ENCODE measurements around the gene NDEL1.

NDEL1 gene

DNA sequence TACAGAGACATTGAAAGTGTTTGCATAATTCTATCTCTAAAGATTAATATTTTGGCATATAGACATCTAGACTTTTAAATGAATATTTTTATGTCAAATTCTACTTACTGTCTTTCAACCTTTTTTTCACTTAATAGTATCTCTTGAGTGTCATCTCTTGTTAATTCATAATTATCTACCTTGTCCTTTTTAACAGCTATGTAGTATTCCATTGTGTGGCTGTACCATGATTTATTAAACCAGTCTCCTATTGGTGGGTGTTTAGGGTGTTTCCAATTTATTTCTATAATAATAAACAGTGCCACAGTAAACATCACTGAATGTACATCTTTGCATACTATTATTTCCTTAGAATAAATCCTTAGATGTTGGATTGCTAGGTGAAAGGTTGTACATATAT is 21.7 kb upstream of the NDEL1 start:
- H3K36me3 ChIP-seq (ENCODE audit: control insufficient read depth in 1 of 2, insufficient read depth in 2 of 2, low read length in 2 of 2): no peaks in the 10 kb centered on the region
- no peak overlapping the region for H3K9ac ChIP-seq (ENCODE audit: low read depth in 1 of 2, low read length in 2 of 2)
- H3K4me1 ChIP-seq (ENCODE audit: control insufficient read depth in 1 of 2, insufficient read depth in 2 of 2, low read length in 2 of 2): peaks cover 5 to 25% of the 10 kb centered on the region in 2 donors
- H3K4me3 ChIP-seq (ENCODE audit: low read depth in 1 of 2, low read length in 2 of 2): no peak overlapping the region
- H3K9me3 ChIP-seq (ENCODE audit: control insufficient read depth in 1 of 2, low read length in 2 of 2): no peaks in the 10 kb centered on the region
- no peaks in the 10 kb centered on the region for H3K27me3 ChIP-seq (ENCODE audit: control insufficient read depth in 1 of 2, insufficient read depth in 2 of 2, low read length in 2 of 2)
- H3K27ac ChIP-seq (ENCODE audit: low read depth, low read length): no peak overlapping the region

DNA sequence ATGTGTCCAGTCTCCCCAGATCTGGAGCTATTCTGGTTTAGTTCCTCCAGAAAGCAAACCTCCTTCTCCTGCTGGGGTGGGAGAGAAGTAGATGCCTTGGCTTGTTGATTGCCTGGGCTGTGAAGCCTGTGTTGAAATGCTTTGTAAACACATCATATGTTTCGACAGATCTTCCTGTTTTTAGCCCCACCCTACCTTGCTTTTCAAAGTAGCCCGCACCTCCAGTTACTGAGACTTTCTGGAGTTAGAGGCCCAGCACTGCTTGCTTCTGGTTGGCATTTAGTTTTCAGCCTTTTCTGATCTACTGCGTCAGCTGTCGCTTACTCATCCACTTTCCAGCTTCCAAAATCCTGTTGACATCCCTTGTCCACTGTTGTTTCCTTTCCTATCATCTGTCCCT is 17.9 kb upstream of the NDEL1 start:
- H3K27me3 ChIP-seq (ENCODE audit: control insufficient read depth in 1 of 2, insufficient read depth in 2 of 2, low read length in 2 of 2): no peaks in the 10 kb centered on the region
- H3K9ac ChIP-seq (ENCODE audit: low read depth in 1 of 2, low read length in 2 of 2): no peak overlapping the region
- no peaks in the 10 kb centered on the region for H3K9me3 ChIP-seq (ENCODE audit: control insufficient read depth in 1 of 2, low read length in 2 of 2)
- no peak overlapping the region for H3K4me3 ChIP-seq (ENCODE audit: low read depth in 1 of 2, low read length in 2 of 2)
- H3K4me1 ChIP-seq (ENCODE audit: control insufficient read depth in 1 of 2, insufficient read depth in 2 of 2, low read length in 2 of 2): peaks cover 17 to 22% of the 10 kb centered on the region in 2 donors
- H3K27ac ChIP-seq (ENCODE audit: low read depth, low read length): no peak overlapping the region
- no peaks in the 10 kb centered on the region for H3K36me3 ChIP-seq (ENCODE audit: control insufficient read depth in 1 of 2, insufficient read depth in 2 of 2, low read length in 2 of 2)

DNA sequence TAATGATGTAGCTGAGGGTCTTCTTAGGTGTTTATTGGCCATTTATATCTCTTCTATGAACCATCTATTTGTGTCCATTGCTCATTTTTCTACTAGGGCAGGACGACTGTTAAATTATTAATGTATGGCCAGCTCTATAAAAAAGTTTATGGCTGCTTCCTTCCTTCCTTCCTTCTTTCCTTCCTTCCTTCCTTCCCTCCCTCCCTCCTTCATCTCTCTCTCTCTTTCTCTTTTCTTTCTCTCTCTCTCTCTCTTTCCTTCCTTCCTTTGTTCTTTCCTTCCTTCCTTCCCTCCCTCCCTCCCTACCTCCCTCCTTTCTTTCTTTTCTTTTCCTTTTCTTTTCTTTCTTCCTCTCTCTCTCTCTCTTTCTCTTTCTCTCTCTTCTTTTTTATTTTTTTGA is 17.2 kb upstream of the NDEL1 start:
- H3K4me3 ChIP-seq (ENCODE audit: low read depth in 1 of 2, low read length in 2 of 2): no peak overlapping the region
- H3K9me3 ChIP-seq (ENCODE audit: control insufficient read depth in 1 of 2, low read length in 2 of 2): no peaks in the 10 kb centered on the region
- peaks cover 17 to 19% of the 10 kb centered on the region in 2 donors for H3K4me1 ChIP-seq (ENCODE audit: control insufficient read depth in 1 of 2, insufficient read depth in 2 of 2, low read length in 2 of 2)
- H3K27ac ChIP-seq (ENCODE audit: low read depth, low read length): no peak overlapping the region
- no peak overlapping the region for H3K9ac ChIP-seq (ENCODE audit: low read depth in 1 of 2, low read length in 2 of 2)
- H3K27me3 ChIP-seq (ENCODE audit: control insufficient read depth in 1 of 2, insufficient read depth in 2 of 2, low read length in 2 of 2): no peaks in the 10 kb centered on the region
- H3K36me3 ChIP-seq (ENCODE audit: control insufficient read depth in 1 of 2, insufficient read depth in 2 of 2, low read length in 2 of 2): no peaks in the 10 kb centered on the region

DNA sequence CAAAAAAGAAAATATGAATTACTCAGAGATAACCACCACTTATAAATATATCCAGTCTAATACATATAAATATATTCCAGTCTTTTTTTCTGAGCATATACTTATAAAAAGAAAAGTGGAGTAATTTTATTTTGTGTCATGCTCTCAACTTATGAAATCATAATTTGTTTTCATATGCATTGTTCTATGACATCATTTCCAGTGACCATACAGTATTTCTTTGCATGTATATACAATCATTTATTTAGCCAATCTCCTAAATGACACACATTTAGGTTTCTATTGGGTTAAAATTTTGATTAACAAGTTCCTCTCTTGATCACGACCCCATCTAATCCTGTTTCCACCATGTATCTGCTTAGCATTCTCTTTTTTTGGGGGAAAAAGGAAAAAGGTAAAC is 16.4 kb upstream of the NDEL1 start:
- peaks cover 17 to 19% of the 10 kb centered on the region in 2 donors for H3K4me1 ChIP-seq (ENCODE audit: control insufficient read depth in 1 of 2, insufficient read depth in 2 of 2, low read length in 2 of 2)
- H3K9ac ChIP-seq (ENCODE audit: low read depth in 1 of 2, low read length in 2 of 2): no peak overlapping the region

DNA sequence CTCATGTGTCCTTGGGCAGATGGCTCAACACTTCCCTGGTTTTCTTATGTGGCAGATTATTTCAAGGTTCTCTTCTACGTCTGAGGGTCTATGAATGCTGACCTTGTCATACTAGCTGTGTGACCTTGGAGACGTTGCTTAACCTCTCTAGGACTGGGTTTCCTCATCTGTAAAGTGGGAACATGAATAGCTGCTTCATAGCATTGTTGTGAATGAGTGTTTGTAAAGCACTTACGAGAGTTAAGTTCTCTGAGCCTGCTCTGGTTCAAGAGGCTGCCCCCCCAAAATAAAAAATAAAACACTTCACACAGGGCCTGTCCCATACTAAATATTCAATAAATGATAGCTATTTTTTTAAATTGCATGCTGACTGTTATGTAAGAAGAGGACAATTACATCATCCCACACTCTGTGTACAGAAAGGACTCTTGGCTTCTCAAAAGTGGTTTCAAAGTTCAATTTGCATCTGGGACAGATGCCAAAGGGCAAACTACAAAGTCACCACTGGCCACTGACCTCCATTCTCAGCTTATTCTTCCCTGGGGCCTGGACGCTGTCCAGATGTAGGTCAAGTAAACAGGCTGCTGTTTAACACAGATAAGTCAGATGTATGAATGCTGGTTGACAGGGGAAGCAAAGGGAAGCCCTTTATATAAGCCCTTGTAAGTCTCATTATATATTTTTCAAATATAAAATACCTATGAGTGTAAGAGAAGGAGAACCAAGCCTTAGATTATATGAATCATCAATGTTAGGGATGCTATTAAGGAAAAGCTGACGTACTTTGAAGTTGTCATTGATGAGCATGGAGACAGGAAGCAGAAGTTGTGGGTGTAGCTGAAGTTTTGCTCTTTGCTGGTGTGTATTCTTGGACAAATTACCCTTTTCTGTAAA is 15.4 kb upstream of the NDEL1 start:
- Histone ChIP-seq H3K4me3 (ENCODE audit: low read depth in 1 of 2, low read length in 2 of 2) (no peak overlapping the region), H3K9ac (ENCODE audit: low read depth in 1 of 2, low read length in 2 of 2) (peak overlapping the region in 1 of 2 donors; percentile 11), H3K27ac (ENCODE audit: low read depth, low read length) (peak overlapping the region; percentile 30), H3K27me3 (ENCODE audit: control insufficient read depth in 1 of 2, insufficient read depth in 2 of 2, low read length in 2 of 2) (no peaks in the 10 kb centered on the region), H3K9me3 (ENCODE audit: control insufficient read depth in 1 of 2, low read length in 2 of 2) (no peaks in the 10 kb centered on the region), H3K36me3 (ENCODE audit: control insufficient read depth in 1 of 2, insufficient read depth in 2 of 2, low read length in 2 of 2) (no peaks in the 10 kb centered on the region), H3K4me1 (ENCODE audit: control insufficient read depth in 1 of 2, insufficient read depth in 2 of 2, low read length in 2 of 2) (peaks cover 17 to 19% of the 10 kb centered on the region in 2 donors)

More for the DNA sequence above, 16.4 kb upstream of the NDEL1 start:
- Histone ChIP-seq H3K27ac (ENCODE audit: low read depth, low read length) (no peak overlapping the region), H3K36me3 (ENCODE audit: control insufficient read depth in 1 of 2, insufficient read depth in 2 of 2, low read length in 2 of 2) (no peaks in the 10 kb centered on the region), H3K9me3 (ENCODE audit: control insufficient read depth in 1 of 2, low read length in 2 of 2) (no peaks in the 10 kb centered on the region), H3K27me3 (ENCODE audit: control insufficient read depth in 1 of 2, insufficient read depth in 2 of 2, low read length in 2 of 2) (no peaks in the 10 kb centered on the region), H3K4me3 (ENCODE audit: low read depth in 1 of 2, low read length in 2 of 2) (no peak overlapping the region)

DNA sequence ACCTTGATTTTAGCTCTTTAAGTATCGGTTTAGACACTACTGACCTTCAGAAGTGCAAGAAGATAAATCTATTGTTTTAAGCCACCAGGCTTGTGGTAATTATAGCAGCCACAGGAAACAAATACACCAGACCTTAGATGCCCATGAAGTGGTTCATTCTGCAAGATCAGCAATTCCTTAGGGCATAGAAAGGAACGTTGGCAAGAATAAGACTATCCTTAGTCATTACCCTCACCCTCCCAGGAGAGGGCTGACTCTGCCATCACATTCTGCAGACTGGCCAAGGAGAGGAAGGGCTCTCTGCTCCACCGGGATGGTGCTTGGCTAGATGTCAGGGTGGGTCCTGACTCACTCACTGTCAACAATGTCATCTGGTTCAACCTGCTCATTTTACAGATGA is 14.1 kb upstream of the NDEL1 start:
- H3K27ac ChIP-seq (ENCODE audit: low read depth, low read length): no peak overlapping the region
- no peak overlapping the region for H3K9ac ChIP-seq (ENCODE audit: low read depth in 1 of 2, low read length in 2 of 2)
- H3K4me1 ChIP-seq (ENCODE audit: control insufficient read depth in 1 of 2, insufficient read depth in 2 of 2, low read length in 2 of 2): peaks cover 19 to 20% of the 10 kb centered on the region in 2 donors
- H3K27me3 ChIP-seq (ENCODE audit: control insufficient read depth in 1 of 2, insufficient read depth in 2 of 2, low read length in 2 of 2): no peaks in the 10 kb centered on the region
- no peaks in the 10 kb centered on the region for H3K9me3 ChIP-seq (ENCODE audit: control insufficient read depth in 1 of 2, low read length in 2 of 2)
- no peaks in the 10 kb centered on the region for H3K36me3 ChIP-seq (ENCODE audit: control insufficient read depth in 1 of 2, insufficient read depth in 2 of 2, low read length in 2 of 2)
- no peak overlapping the region for H3K4me3 ChIP-seq (ENCODE audit: low read depth in 1 of 2, low read length in 2 of 2)

DNA sequence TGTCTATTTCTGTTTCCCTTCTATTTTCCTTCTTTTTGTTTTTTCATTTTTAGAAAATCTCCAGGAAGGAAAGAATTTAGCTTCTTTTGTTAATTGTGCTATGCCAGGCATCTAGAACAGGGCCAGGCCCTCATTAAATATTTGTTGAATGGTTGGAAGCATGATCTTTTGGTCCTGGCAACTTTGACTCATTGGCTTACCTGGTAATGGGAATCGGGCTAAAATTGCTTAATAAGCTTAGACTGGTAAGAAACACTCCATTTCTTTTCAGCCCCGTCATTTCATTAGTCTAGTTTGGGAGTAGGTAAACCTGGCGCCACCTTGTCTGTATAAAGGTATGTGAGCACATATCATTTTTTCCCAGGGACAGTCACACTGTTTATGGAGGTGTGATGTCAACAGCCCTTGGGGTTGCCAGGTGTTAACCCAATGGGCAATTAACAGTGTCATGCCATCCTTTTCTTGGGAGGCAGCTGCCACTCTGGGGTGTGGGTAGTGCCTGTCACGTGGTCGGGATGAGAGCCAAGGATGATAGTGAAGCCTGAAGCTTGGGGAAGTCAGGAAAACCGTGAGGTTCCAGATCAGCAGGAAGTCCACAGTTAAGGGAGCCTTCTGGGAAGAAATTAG is 9.5 kb upstream of the NDEL1 start:
- no peak overlapping the region for H3K9ac ChIP-seq (ENCODE audit: low read depth in 1 of 2, low read length in 2 of 2)
- no peak overlapping the region for H3K27ac ChIP-seq (ENCODE audit: low read depth, low read length)
- H3K4me1 ChIP-seq (ENCODE audit: control insufficient read depth in 1 of 2, insufficient read depth in 2 of 2, low read length in 2 of 2): peaks cover 12% of the 10 kb centered on the region in 2 donors
- H3K4me3 ChIP-seq (ENCODE audit: low read depth in 1 of 2, low read length in 2 of 2): no peak overlapping the region
- no peaks in the 10 kb centered on the region for H3K27me3 ChIP-seq (ENCODE audit: control insufficient read depth in 1 of 2, insufficient read depth in 2 of 2, low read length in 2 of 2)
- H3K36me3 ChIP-seq (ENCODE audit: control insufficient read depth in 1 of 2, insufficient read depth in 2 of 2, low read length in 2 of 2): no peaks in the 10 kb centered on the region
- no peaks in the 10 kb centered on the region for H3K9me3 ChIP-seq (ENCODE audit: control insufficient read depth in 1 of 2, low read length in 2 of 2)

DNA sequence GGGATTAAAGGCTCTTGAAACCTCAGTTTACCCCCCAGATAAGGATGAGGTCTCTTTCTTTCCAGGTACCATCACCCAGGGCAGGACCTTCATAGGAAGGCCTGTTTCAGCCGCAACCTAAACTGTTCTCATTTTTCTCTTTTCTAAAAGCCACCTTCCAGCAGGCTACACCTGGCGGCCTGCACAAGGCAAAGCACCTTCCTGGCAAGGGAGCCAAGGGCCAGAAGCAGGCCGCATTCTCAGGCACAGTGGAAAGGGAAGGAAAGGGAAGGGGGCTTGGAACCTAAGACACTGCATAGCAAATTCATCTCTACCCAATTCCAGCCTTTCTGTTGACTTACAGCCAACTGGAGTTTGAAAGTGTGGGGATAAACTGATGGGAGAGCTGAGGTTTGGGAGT is 8.9 kb upstream of the NDEL1 start:
- Histone ChIP-seq H3K36me3 (ENCODE audit: control insufficient read depth in 1 of 2, insufficient read depth in 2 of 2, low read length in 2 of 2) (no peaks in the 10 kb centered on the region), H3K9me3 (ENCODE audit: control insufficient read depth in 1 of 2, low read length in 2 of 2) (no peaks in the 10 kb centered on the region), H3K27me3 (ENCODE audit: control insufficient read depth in 1 of 2, insufficient read depth in 2 of 2, low read length in 2 of 2) (no peaks in the 10 kb centered on the region), H3K4me3 (ENCODE audit: low read depth in 1 of 2, low read length in 2 of 2) (no peak overlapping the region), H3K9ac (ENCODE audit: low read depth in 1 of 2, low read length in 2 of 2) (no peak overlapping the region), H3K27ac (ENCODE audit: low read depth, low read length) (no peak overlapping the region), H3K4me1 (ENCODE audit: control insufficient read depth in 1 of 2, insufficient read depth in 2 of 2, low read length in 2 of 2) (peaks cover 6 to 9% of the 10 kb centered on the region in 2 donors)

DNA sequence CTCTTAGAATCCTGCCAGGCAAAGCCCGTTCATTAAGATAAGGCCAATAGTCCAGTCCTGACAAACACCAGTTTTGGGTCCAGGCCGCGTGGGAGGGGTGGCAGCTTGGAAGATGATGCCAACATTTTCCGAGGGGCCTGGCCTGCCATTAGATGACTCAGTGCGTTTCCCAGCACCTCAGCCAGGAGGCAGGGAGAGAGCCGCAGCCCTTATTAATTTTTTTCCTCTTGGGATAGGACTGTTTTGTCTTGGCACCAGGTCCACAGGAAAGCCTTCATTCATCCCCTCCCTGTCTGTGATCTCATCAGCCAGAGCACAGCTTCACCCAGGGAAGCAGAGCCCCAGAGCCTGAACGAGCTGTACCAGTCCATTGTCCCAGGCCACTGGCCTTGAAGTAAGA is 4.7 kb upstream of the NDEL1 start:
- H3K36me3 ChIP-seq (ENCODE audit: control insufficient read depth in 1 of 2, insufficient read depth in 2 of 2, low read length in 2 of 2): no peaks in the 10 kb centered on the region
- peaks cover 0 to 7% of the 10 kb centered on the region in 2 donors for H3K4me1 ChIP-seq (ENCODE audit: control insufficient read depth in 1 of 2, insufficient read depth in 2 of 2, low read length in 2 of 2)
- H3K9ac ChIP-seq (ENCODE audit: low read depth in 1 of 2, low read length in 2 of 2): no peak overlapping the region
- H3K27me3 ChIP-seq (ENCODE audit: control insufficient read depth in 1 of 2, insufficient read depth in 2 of 2, low read length in 2 of 2): no peaks in the 10 kb centered on the region
- no peaks in the 10 kb centered on the region for H3K9me3 ChIP-seq (ENCODE audit: control insufficient read depth in 1 of 2, low read length in 2 of 2)
- no peak overlapping the region for H3K4me3 ChIP-seq (ENCODE audit: low read depth in 1 of 2, low read length in 2 of 2)
- H3K27ac ChIP-seq (ENCODE audit: low read depth, low read length): no peak overlapping the region

DNA sequence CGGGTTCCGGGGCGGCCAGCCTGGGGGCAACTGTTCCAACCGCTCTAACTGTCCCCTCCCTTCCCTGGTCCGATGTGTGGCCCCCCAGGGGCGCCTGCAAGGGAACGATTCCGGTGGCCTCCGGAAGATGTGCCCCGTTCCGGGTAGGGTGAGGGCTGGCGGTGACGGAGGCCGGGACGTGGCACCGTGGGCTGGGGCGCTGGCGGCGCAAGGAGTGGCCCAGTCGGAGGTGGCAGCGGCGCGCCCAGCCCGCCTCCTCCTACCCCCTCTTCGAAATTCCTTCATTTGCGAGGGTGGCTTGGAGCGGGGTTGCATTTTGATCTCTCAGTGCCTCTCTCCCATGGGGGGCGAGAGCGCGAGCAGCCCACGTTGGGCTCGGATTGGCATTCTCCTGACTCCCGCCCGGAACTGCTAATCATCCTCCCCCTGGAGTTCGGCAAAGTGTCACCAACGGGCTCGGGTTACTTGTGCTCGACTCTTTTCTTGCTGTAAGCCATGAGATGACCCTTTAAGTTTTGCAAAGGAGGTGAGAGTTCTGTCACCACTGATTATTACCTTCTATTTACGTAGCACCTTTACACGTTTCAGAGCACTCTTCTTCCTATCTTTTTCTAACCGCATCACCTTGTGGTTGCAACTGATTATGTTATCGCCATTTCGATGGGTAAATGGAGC is 622 bp downstream of the NDEL1 start:
- H3K4me1 ChIP-seq (ENCODE audit: control insufficient read depth in 1 of 2, insufficient read depth in 2 of 2, low read length in 2 of 2): peaks cover 5 to 14% of the 10 kb centered on the region in 2 donors
- H3K4me3 ChIP-seq (ENCODE audit: low read depth in 1 of 2, low read length in 2 of 2): peak overlapping the region; percentile 84 to 94
- no peaks in the 10 kb centered on the region for H3K27me3 ChIP-seq (ENCODE audit: control insufficient read depth in 1 of 2, insufficient read depth in 2 of 2, low read length in 2 of 2)
- peak overlapping the region; percentile 100 for H3K27ac ChIP-seq (ENCODE audit: low read depth, low read length)
- H3K9me3 ChIP-seq (ENCODE audit: control insufficient read depth in 1 of 2, low read length in 2 of 2): no peaks in the 10 kb centered on the region
- peak overlapping the region; percentile 89 to 100 for H3K9ac ChIP-seq (ENCODE audit: low read depth in 1 of 2, low read length in 2 of 2)
- peaks cover 3 to 4% of the 10 kb centered on the region in 2 donors for H3K36me3 ChIP-seq (ENCODE audit: control insufficient read depth in 1 of 2, insufficient read depth in 2 of 2, low read length in 2 of 2)

Measured in duodenal mucosa (tissue), 2 donors.